Measurements from ENCODE around the gene NHLRC4.

Gene NHLRC4

GRCh38 chr16:525520-526180, 41.2 kb upstream of the NHLRC4 start:
- no peak for TF ChIP-seq CTCF (IDR thresholded peaks at IDR 0.05; ENCODE audit: insufficient read depth, low read length, missing control alignments)

GRCh38 chr16:526181-527014, 40.4 kb upstream of the NHLRC4 start:
- no peak for TF ChIP-seq CTCF (IDR thresholded peaks at IDR 0.05; ENCODE audit: insufficient read depth, low read length, missing control alignments)
- POLR2A ChIA-PET: interaction anchor here (0.6 to 1.2 kb wide), 6 partner anchors 8 to 140 kb away, joined by 3 to 5 read pairs (median 4); partner anchors contain the start of gene METTL26
- peak overlapping the region; percentile 82 for H3K4me3 ChIP-seq (ENCODE audit: low read depth, low read length)
- CTCF ChIA-PET: interaction anchor here (1.0 to 1.2 kb wide), 2 partner anchors 13 to 135 kb away, joined by 3 to 7 read pairs; no protein-coding TSS in a partner anchor
- no peak for DNase-seq (ENCODE audit: low read depth, low spot score)

More at GRCh38 chr16:525520-526180, 41.2 kb upstream of the NHLRC4 start:
- peak; percentile 57 for DNase-seq (ENCODE audit: low read depth, low spot score)
- POLR2A ChIA-PET: interaction anchor here (0.8 to 0.9 kb wide), 2 partner anchors 63 to 139 kb away, joined by 3 to 4 read pairs; no protein-coding TSS in a partner anchor
- peak overlapping the region; percentile 82 for H3K4me3 ChIP-seq (ENCODE audit: low read depth, low read length)
- CTCF ChIA-PET: no interaction called here

GRCh38 chr16:527015-527903, 39.5 kb upstream of the NHLRC4 start, which contains the start of gene CAPN15:
TSS of gene CAPN15 (plus strand) at chr16:527712. CDS start at chr16:546839, 19,127 bp downstream.
- CTCF ChIA-PET: interaction anchor here (1.0 to 1.2 kb wide), 2 partner anchors 13 to 134 kb away, joined by 3 to 7 read pairs; no protein-coding TSS in a partner anchor
- TF ChIP-seq CTCF (IDR thresholded peaks at IDR 0.05; ENCODE audit: insufficient read depth, low read length, missing control alignments): peak; percentile 31
- POLR2A ChIA-PET: interaction anchor here (0.6 to 1.2 kb wide), 5 partner anchors 9 to 126 kb away, joined by 3 to 5 read pairs (median 4); partner anchors contain the start of genes DECR2 and METTL26
- peak within 1 kb of the TSS; percentile 82 for H3K4me3 ChIP-seq (ENCODE audit: low read depth, low read length)
- DNase-seq (ENCODE audit: low read depth, low spot score): no peak

- H3K4me3 ChIP-seq (ENCODE audit: low read depth, low read length): peak overlapping the region; percentile 82
- ChIA-PET CTCF (interaction anchor here (1.2 kb wide), 1 partner anchor 11 kb away, joined by 7 read pairs; no protein-coding TSS in a partner anchor), POLR2A (interaction anchor here (1.0 to 1.2 kb wide), 2 partner anchors 11 to 127 kb away, joined by 3 read pairs; partner anchors contain the start of gene DECR2)
- TF ChIP-seq CTCF (IDR thresholded peaks at IDR 0.05; ENCODE audit: insufficient read depth, low read length, missing control alignments): no peak
- no peak for DNase-seq (ENCODE audit: low read depth, low spot score)
Observed at GRCh38 chr16:528111-529011, 38.4 kb upstream of the NHLRC4 start.

DNA sequence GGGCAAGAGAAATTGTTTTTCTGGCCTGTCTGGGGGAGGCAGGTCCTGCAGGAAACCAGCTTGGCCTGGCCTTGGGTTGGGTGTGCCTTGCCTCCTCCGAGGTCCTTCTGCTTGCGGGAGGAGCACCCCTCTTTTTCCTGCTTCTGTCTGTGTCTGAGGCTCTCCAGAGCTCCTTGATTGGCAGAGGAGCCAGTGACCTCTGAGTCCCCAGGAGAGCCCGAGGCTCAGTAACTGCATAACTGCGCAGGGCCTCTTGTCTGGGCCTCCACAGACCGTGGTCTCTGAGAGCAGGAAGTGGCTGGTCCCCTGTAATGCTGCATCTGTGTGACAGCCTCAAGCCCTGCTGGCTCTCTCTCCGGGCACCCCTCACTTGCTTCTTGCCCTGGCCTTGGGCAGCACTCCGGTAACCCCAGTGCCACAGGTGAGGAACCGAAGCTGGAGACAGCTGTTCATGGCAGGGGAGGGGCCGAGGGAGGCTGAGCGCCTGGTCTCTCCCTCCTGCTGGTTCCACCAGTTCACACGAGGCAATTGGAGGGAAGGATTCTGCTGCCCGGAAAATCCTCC, 37.7 kb upstream of the NHLRC4 start:
- ChIA-PET CTCF (no interaction called here), POLR2A (no interaction called here)
- TF ChIP-seq CTCF (IDR thresholded peaks at IDR 0.05; ENCODE audit: insufficient read depth, low read length, missing control alignments): no peak
- H3K4me3 ChIP-seq (ENCODE audit: low read depth, low read length): peak overlapping the region; percentile 82
- no peak for DNase-seq (ENCODE audit: low read depth, low spot score)
